ENCODE results near the gene PON1. TPM values are rescaled to one million over a fixed set of nuclear protein-coding genes. Genes with fewer than 3 reads are reported as not detected.

The PON1 gene
- total and polyA plus RNA-seq, 2 donors from 2014 or later: 0.28 TPM; not detected in 1

DNA sequence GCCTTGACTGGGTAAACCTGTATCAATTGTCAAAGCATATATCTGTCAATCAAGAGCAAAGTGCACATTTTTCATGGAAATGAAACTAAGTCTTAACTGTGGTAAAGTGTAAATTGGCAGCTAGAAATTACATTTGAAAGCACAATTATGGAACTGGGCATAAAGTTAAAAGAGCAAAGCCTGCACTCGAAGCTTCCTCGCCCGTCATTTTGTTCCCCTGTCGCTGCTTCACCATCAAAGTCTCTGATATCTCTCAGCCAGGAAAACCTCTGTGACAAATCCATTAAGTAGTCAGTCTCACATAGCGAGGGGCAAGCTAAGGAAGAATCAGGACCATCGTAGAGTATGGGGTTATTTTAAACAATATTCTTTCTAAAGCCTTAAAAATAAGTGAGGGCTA lies 27.9 kb downstream of the PON1 start:
- Histone ChIP-seq H3K27me3 (ENCODE audit: control insufficient read depth, insufficient read depth, low read length) (no peaks in the 10 kb centered on the region), H3K9me3 (ENCODE audit: control insufficient read depth in 2 of 3, insufficient read depth in 1 of 3, low read length in 3 of 3) (no peaks in the 10 kb centered on the region), H3K36me3 (ENCODE audit: control insufficient read depth in 2 of 3, insufficient read depth in 3 of 3, low read length in 3 of 3) (peaks cover 0 to 2% (median 0%) of the 10 kb centered on the region in 3 donors), H3K27ac (ENCODE audit: low read depth in 2 of 2, low read length in 2 of 2) (no peak overlapping the region), H3K4me1 (ENCODE audit: control insufficient read depth in 2 of 3, insufficient read depth in 2 of 3, low read depth in 1 of 3, low read length in 3 of 3) (no peaks in the 10 kb centered on the region), H3K4me3 (ENCODE audit: low read length in 3 of 3) (no peak overlapping the region), H3K9ac (ENCODE audit: low read length in 3 of 3) (no peak overlapping the region)
- FAIRE-seq (no peak), DNase-seq (no peak)
- intact Hi-C loops (cut with DNase I): no loop called here
- TF ChIP-seq, protein P1, sequence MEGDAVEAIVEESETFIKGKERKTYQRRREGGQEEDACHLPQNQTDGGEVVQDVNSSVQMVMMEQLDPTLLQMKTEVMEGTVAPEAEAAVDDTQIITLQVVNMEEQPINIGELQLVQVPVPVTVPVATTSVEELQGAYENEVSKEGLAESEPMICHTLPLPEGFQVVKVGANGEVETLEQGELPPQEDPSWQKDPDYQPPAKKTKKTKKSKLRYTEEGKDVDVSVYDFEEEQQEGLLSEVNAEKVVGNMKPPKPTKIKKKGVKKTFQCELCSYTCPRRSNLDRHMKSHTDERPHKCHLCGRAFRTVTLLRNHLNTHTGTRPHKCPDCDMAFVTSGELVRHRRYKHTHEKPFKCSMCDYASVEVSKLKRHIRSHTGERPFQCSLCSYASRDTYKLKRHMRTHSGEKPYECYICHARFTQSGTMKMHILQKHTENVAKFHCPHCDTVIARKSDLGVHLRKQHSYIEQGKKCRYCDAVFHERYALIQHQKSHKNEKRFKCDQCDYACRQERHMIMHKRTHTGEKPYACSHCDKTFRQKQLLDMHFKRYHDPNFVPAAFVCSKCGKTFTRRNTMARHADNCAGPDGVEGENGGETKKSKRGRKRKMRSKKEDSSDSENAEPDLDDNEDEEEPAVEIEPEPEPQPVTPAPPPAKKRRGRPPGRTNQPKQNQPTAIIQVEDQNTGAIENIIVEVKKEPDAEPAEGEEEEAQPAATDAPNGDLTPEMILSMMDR (IDR thresholded peaks at IDR 0.05; ENCODE audit: borderline replicate concordance, extremely low read depth, insufficient read depth): no peak

DNA sequence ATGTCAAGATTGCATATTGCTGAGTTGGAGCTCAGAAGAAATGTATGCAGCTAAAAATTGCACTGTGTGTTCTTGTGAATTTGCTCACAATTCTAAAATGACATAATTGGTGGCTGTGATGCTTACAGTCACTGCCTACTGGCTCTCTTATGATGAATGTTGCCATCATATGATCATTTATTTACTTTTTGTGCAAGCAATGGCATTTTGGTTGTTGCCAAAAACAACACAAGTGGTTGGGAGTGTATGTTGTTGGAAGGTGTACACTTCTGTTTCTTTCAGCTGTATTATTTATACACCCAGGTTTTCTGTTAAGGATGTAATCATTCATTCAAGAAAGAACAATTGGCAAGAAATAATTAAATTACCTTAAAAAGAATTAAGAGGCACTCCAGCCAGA lies 28.9 kb downstream of the PON1 start:
- H3K4me1 ChIP-seq (ENCODE audit: control insufficient read depth in 2 of 3, insufficient read depth in 2 of 3, low read depth in 1 of 3, low read length in 3 of 3): no peaks in the 10 kb centered on the region
- TF ChIP-seq, protein P1 (IDR thresholded peaks at IDR 0.05; ENCODE audit: borderline replicate concordance, extremely low read depth, insufficient read depth): no peak
- H3K36me3 ChIP-seq (ENCODE audit: control insufficient read depth in 2 of 3, insufficient read depth in 3 of 3, low read length in 3 of 3): peaks cover 0 to 2% (median 0%) of the 10 kb centered on the region in 3 donors
- DNase-seq: no peak
- no peaks in the 10 kb centered on the region for H3K9me3 ChIP-seq (ENCODE audit: control insufficient read depth in 2 of 3, insufficient read depth in 1 of 3, low read length in 3 of 3)
- H3K4me3 ChIP-seq (ENCODE audit: low read length in 3 of 3): no peak overlapping the region
- no peaks in the 10 kb centered on the region for H3K27me3 ChIP-seq (ENCODE audit: control insufficient read depth, insufficient read depth, low read length)
- intact Hi-C loops (cut with DNase I): no loop called here
- no peak for FAIRE-seq
- no peak overlapping the region for H3K27ac ChIP-seq (ENCODE audit: low read depth in 2 of 2, low read length in 2 of 2)
- no peak overlapping the region for H3K9ac ChIP-seq (ENCODE audit: low read length in 3 of 3)

DNA sequence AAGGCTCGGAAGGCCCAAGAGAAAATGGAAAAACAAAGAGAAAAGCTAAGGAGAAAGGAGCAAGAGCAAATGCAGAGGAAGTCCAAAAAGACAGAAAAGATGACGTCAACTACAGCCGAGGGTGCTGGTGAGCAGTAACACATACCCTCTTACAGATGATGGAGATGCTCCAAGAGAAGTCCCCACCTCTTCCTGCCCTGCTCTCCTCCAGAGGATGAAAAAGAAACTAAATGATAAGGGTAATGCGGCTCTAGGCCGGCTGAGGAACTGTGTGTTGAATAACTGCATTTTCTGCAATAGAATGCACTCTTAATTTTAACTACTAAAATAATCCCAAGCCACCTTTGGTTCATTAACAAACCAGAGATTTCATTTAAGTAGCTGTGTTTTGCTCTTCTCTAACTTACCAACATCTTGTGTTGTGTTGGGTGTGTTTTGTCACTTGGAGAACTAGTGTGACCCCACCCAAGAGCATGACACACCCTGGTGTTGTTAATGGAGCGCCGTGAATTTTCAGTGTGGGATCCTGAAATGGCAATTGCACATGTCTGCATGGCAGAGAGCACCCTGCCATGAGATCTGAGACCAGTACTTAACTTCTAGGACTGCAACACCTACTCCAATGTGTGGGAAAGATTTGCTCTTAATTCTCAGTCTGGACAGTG lies 34.0 kb downstream of the PON1 start:
- DNase-seq (no peak), FAIRE-seq (no peak)
- no peak overlapping the region for H3K9ac ChIP-seq (ENCODE audit: low read length in 3 of 3)
- H3K27me3 ChIP-seq (ENCODE audit: control insufficient read depth, insufficient read depth, low read length): no peaks in the 10 kb centered on the region
- intact Hi-C loops (cut with DNase I): no loop called here
- no peak overlapping the region for H3K27ac ChIP-seq (ENCODE audit: low read depth in 2 of 2, low read length in 2 of 2)
- TF ChIP-seq, protein P1 (IDR thresholded peaks at IDR 0.05; ENCODE audit: borderline replicate concordance, extremely low read depth, insufficient read depth): no peak
- H3K4me1 ChIP-seq (ENCODE audit: control insufficient read depth in 2 of 3, insufficient read depth in 2 of 3, low read depth in 1 of 3, low read length in 3 of 3): no peaks in the 10 kb centered on the region
- no peaks in the 10 kb centered on the region for H3K9me3 ChIP-seq (ENCODE audit: control insufficient read depth in 2 of 3, insufficient read depth in 1 of 3, low read length in 3 of 3)
- peaks cover 0 to 2% (median 2%) of the 10 kb centered on the region in 3 donors for H3K36me3 ChIP-seq (ENCODE audit: control insufficient read depth in 2 of 3, insufficient read depth in 3 of 3, low read length in 3 of 3)
- H3K4me3 ChIP-seq (ENCODE audit: low read length in 3 of 3): no peak overlapping the region

DNA sequence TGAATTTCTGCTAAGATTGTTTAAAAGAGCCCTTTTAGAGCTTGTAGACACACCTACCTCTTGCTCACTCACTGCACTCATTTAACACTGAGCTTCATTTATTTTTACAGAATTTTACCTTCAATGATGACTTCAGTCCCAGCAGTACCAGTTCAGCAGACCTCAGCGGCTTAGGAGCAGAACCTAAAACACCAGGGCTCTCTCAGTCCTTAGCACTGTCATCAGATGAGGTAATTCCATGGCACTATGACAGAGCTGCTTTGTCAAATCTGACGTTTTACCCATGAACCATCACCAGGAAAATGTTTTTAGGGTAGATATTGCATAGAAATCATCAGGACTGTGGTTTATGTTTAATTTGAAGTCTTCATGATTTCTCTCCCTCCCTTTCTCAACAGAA lies 38.2 kb downstream of the PON1 start:
- Histone ChIP-seq H3K27me3 (ENCODE audit: control insufficient read depth, insufficient read depth, low read length) (no peaks in the 10 kb centered on the region), H3K9ac (ENCODE audit: low read length in 3 of 3) (no peak overlapping the region), H3K4me3 (ENCODE audit: low read length in 3 of 3) (no peak overlapping the region), H3K4me1 (ENCODE audit: control insufficient read depth in 2 of 3, insufficient read depth in 2 of 3, low read depth in 1 of 3, low read length in 3 of 3) (no peaks in the 10 kb centered on the region), H3K9me3 (ENCODE audit: control insufficient read depth in 2 of 3, insufficient read depth in 1 of 3, low read length in 3 of 3) (no peaks in the 10 kb centered on the region), H3K27ac (ENCODE audit: low read depth in 2 of 2, low read length in 2 of 2) (no peak overlapping the region), H3K36me3 (ENCODE audit: control insufficient read depth in 2 of 3, insufficient read depth in 3 of 3, low read length in 3 of 3) (peaks cover 0 to 2% (median 0%) of the 10 kb centered on the region in 3 donors)
- FAIRE-seq (no peak), DNase-seq (no peak)
- intact Hi-C loops (cut with DNase I): no loop called here
- TF ChIP-seq, protein P1 (IDR thresholded peaks at IDR 0.05; ENCODE audit: borderline replicate concordance, extremely low read depth, insufficient read depth): no peak
